DND-41 (cell line): Measurements from ENCODE around the gene CDK11B.

ENCODE experiments used
- ATAC-seq: fragments of 200-7000 bp; cut with Tn5 transposase; 3 replicates; pipeline ENCODE4 v1.9.1; 2021; ENCODE audit warnings: low read depth; ENCODE audit not compliant: insufficient read depth
- DNase-seq: peaks from one replicate; pipeline ENCODE4 v3.0.0-alpha.2; 2020
- H2AFZ ChIP-seq: 2 replicates; pipeline ENCODE4 v1.6.0; 2012; ENCODE audit warnings: low read depth, low read length
- H3K27ac ChIP-seq: 2 replicates; pipeline ENCODE4 v1.5.1; 2012; ENCODE audit warnings: low read length, inconsistent platforms
- H3K27me3 ChIP-seq: fragments of 200-600 bp; sonication (generic); 2 replicates; pipeline ENCODE4 v1.6.0; 2012; ENCODE audit warnings: low read length, mild to moderate bottlenecking, inconsistent platforms; ENCODE audit not compliant: insufficient read depth, poor library complexity
- H3K36me3 ChIP-seq: 2 replicates; pipeline ENCODE4 v1.5.1; 2012; ENCODE audit warnings: low read length, inconsistent platforms; ENCODE audit not compliant: insufficient read depth
- H3K4me1 ChIP-seq: 2 replicates; pipeline ENCODE4 v1.5.1; 2012; ENCODE audit warnings: mild to moderate bottlenecking, low read length; ENCODE audit not compliant: insufficient read depth
- H3K4me2 ChIP-seq: 2 replicates; pipeline ENCODE4 v1.6.0; 2012; ENCODE audit warnings: mild to moderate bottlenecking, moderate library complexity, low read length, inconsistent platforms; ENCODE audit not compliant: insufficient read depth
- H3K4me3 ChIP-seq, 2 experiments: fragments of 200-600 bp in 1 of 2; shearing (Covaris generic) in 1 of 2; 2 replicates each; pipeline ENCODE4 v1.5.1; 2012 to 2016; ENCODE audit warnings: inconsistent platforms in 2 of 2, low read length in 2 of 2, mild to moderate bottlenecking in 2 of 2, low read depth in 1 of 2, moderate library complexity in 1 of 2
- H3K79me2 ChIP-seq: 2 replicates; pipeline ENCODE4 v1.6.0; 2012; ENCODE audit warnings: low read length, inconsistent platforms; ENCODE audit not compliant: insufficient read depth
- H3K9ac ChIP-seq: 2 replicates; pipeline ENCODE4 v1.6.0; 2012; ENCODE audit warnings: low read depth, mild to moderate bottlenecking, inconsistent platforms, low read length, moderate library complexity
- H3K9me3 ChIP-seq: 2 replicates; pipeline ENCODE4 v1.5.1; 2012; ENCODE audit warnings: low read length, moderate library complexity, mild to moderate bottlenecking, inconsistent platforms; ENCODE audit not compliant: insufficient read depth, severe bottlenecking
- H4K20me1 ChIP-seq: 2 replicates; pipeline ENCODE4 v1.6.0; 2012; ENCODE audit warnings: low read length; ENCODE audit not compliant: insufficient read depth
- CTCF ChIP-seq: IDR thresholded peaks from 2 replicates; pipeline ENCODE4 v1.5.1; 2012; ENCODE audit warnings: borderline replicate concordance, low read length, moderate library complexity, mild to moderate bottlenecking; ENCODE audit not compliant: poor library complexity, severe bottlenecking; ENCODE audit errors: extremely low read depth
- EZH2 ChIP-seq: IDR thresholded peaks from 3 replicates; pipeline ENCODE4 v1.6.1; 2012; ENCODE audit warnings: borderline replicate concordance, low read depth, mild to moderate bottlenecking, moderate library complexity, low read length, inconsistent platforms; ENCODE audit not compliant: severe bottlenecking

CDK11B gene

GRCh38 chr1:1631782-1632420 lies 26.9 kb downstream of the CDK11B start, which contains the start of gene MMP23B:
TSS of gene MMP23B (plus strand) at chr1:1632173. CDS start at chr1:1632219, 46 bp downstream.
- Histone ChIP-seq H3K27me3 (no peaks in the 10 kb centered on the region), H3K27ac (no peak within 1 kb of the TSS), H3K4me2 (peak within 1 kb of the TSS; percentile 79), H3K36me3 (peaks cover 6% of the 10 kb centered on the region), H3K9ac (peak within 1 kb of the TSS; percentile 82; the same call in 1 of the 2 replicates), H4K20me1 (no peaks in the 10 kb centered on the region; the same call in 1 of the 2 replicates), H2AFZ (no peak within 1 kb of the TSS), H3K4me3 (peak within 1 kb of the TSS in 1 of 2 experiments; percentile 56; a peak in 1 of 4 replicates), H3K79me2 (no peaks in the 10 kb centered on the region), H3K9me3 (no peaks in the 10 kb centered on the region), H3K4me1 (peaks cover 15% of the 10 kb centered on the region)
- ATAC-seq, result no peak
- TF ChIP-seq EZH2 (no peak), CTCF (no peak)
- DNase-seq, result no peak

GRCh38 chr1:1630965-1631781 lies 27.6 kb downstream of the CDK11B start:
- H3K36me3 ChIP-seq, result no peaks in the 10 kb centered on the region

GRCh38 chr1:1630191-1630964 lies 28.4 kb downstream of the CDK11B start:
- DNase-seq (peak; percentile 97), ATAC-seq (peak; percentile 90)
- Histone ChIP-seq H3K9ac (peak overlapping the region; percentile 82), H3K79me2 (no peaks in the 10 kb centered on the region), H3K36me3 (no peaks in the 10 kb centered on the region), H3K9me3 (no peaks in the 10 kb centered on the region), H3K27ac (peak overlapping the region; percentile 73), H3K27me3 (no peaks in the 10 kb centered on the region), H3K4me3 (peak overlapping the region; percentile 24 to 56; a peak in 3 of 4 replicates), H3K4me2 (peak overlapping the region; percentile 79), H4K20me1 (no peaks in the 10 kb centered on the region; the same call in 1 of the 2 replicates), H2AFZ (peak overlapping the region; percentile 66), H3K4me1 (peaks cover 15% of the 10 kb centered on the region)
- TF ChIP-seq EZH2, result no peak
- TF ChIP-seq CTCF, result peak; percentile 28

More at GRCh38 chr1:1630965-1631781, 27.6 kb downstream of the CDK11B start:
- H2AFZ ChIP-seq, result peak overlapping the region; percentile 66
- no peaks in the 10 kb centered on the region for H3K79me2 ChIP-seq
- peaks cover 15% of the 10 kb centered on the region for H3K4me1 ChIP-seq
- peak overlapping the region; percentile 73 for H3K27ac ChIP-seq
- DNase-seq, result no peak
- H3K4me3 ChIP-seq, result peak overlapping the region in 1 of 2 experiments; percentile 56; a peak in 2 of 4 replicates
- H3K9ac ChIP-seq, result peak overlapping the region; percentile 82
- TF ChIP-seq CTCF (no peak), EZH2 (no peak)
- no peak for ATAC-seq
- H3K9me3 ChIP-seq, result no peaks in the 10 kb centered on the region
- H3K27me3 ChIP-seq, result no peaks in the 10 kb centered on the region
- H4K20me1 ChIP-seq, result no peaks in the 10 kb centered on the region; the same call in 1 of the 2 replicates
- H3K4me2 ChIP-seq, result peak overlapping the region; percentile 79
